GM19351 (cell line): ENCODE measurements around the gene CTDSP2.
"Not testable (repeated sequence)": the region's sequence is repeated elsewhere in the genome, so short reads cannot be mapped to it uniquely, and the experiment has no call there.

Experiments used
- ATAC-seq: cut with Tn5 transposase; IDR thresholded peaks from one replicate; pipeline ENCODE4 v1.9.1; 2021; ENCODE audit warnings: mild to moderate bottlenecking, moderate library complexity; ENCODE audit not compliant: unreplicated experiment

The CTDSP2 gene

GRCh38 chr12:57846577-57847319, at the start of gene CTDSP2:
Gene CTDSP2, minus strand, starts transcription at chr12:57846729. Its CDS starts 294 bp downstream, at chr12:57846435.
- ATAC-seq = peak; percentile 28

DNA sequence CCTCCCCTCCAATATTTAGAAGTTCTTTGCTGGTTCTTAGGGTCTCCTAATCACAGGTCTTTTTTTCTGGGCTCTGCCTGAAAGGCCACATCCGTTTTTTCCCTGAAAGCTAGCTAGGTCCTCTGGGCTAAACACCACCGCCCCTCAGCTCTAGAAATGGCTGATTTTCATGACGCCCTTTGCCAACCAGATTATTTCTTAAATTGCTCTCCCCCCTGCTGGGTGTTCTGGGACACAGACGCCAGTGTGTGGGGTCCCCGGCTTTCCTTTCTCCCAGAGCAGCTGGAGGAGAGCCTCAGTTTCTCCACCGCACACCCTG, 49.5 kb upstream of the CTDSP2 start:
- no peak for ATAC-seq

DNA sequence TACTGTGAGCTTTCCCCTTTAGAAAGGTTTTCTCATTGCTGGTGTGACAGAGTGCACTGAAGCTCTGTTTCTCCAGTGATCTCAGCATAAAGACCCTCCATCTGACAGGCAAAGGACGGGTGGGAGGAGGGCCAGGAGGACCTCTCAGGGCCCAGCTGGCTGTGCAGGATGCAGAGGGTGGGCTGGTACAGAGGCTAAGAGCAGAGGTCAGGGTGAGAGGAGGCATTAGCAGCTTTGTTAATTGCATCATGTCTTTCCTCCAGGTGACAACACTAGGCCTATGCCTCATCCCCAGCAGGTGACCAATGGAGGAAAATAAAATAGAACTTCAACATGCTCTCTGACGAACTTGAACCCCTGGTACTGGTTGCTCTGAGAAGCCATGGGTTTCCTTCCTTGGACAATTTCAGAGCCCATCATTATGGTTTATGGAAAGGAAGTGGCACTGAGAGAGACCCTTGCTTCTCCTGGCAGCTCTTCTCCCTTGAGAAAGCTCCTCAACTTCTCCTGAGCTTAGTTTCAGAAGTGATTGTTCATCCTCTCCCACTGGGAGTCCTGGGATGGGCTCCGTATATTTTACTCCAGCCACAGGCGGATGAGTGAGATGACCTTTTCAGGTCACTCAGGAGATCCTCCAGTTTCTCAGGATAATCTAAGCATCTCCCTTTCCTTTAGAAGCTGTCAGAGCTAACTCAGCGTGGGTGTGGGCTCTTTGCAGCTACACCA, 49.0 kb upstream of the CTDSP2 start:
- no peak for ATAC-seq

- no peak for ATAC-seq
Measured at GRCh38 chr12:57894399-57895292, 48.1 kb upstream of the CTDSP2 start.

DNA sequence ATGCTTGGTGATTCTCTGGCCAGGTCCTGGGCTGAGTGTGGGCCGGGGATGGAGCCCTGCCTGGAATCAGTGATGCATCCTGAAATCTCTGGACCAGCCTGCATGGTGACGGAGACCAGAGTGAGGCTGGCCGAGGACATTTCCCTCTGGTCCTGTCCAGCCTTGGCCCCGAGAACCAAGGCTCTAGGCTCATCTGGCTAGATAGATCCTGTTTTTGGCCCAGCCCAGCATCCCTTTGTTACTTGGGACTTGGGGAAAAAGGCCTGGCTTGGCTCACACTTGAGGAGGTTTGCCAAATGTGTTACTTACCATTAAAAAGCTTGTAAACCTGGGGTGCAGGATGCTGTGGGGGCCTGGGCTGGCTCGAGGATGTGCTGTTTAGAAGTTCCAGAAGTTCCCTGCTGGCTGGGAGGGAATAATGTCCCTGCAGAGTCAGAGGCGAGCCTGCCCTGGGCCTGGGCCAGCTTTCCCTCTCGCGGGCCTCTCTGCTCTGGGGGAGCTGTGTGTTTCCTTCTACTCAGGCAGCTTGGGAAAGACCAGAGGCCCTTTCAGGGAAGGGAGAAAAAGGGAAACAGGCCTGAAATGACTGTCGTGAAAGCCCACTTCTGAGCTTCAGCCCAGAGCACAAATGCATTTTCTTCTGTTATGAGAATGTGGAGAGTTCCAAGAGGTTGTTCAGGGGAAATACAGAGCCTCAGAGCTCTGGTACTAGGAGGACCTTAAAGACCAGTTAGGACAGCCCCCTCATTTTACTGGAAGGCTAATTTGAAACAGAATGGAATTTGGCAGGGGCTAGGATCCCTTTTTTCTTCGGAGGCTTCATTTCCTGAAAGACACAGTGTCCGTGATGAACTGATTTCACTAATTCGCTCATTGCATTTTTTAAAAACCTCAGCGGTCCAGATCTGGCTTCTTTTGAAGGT, 47.2 kb upstream of the CTDSP2 start:
- ATAC-seq = no peak

- ATAC-seq = no peak
Measured at GRCh38 chr12:57892232-57892972, 45.9 kb upstream of the CTDSP2 start.

GRCh38 chr12:57891542-57892228, 45.2 kb upstream of the CTDSP2 start:
- no peak for ATAC-seq

- ATAC-seq = no peak
Measured at GRCh38 chr12:57890191-57891115, 43.9 kb upstream of the CTDSP2 start.

DNA sequence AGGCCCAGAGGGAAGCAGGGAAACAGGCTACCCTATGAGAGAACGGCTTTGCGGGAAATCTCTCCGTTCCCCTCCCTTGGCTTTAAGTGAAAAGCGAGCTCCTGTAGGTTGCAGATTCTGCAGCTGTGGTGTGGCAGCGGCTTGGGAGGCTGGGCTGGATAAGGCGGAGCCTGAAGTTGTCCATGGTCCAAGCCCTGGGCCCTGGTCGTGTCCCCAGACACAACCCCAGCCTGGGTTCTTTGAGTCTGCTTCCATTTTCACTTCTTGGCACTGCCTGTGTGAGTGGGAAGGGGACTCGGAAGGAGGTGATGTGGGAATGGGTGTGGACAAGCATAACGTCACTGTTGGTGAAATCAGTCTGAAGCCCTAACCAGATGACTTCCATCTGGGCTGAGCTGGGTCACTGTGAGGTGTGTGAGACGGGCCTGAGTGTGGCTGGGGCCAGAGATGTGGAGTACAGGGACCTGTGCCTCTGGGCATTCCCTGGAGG, 43.0 kb upstream of the CTDSP2 start:
- no peak for ATAC-seq

DNA sequence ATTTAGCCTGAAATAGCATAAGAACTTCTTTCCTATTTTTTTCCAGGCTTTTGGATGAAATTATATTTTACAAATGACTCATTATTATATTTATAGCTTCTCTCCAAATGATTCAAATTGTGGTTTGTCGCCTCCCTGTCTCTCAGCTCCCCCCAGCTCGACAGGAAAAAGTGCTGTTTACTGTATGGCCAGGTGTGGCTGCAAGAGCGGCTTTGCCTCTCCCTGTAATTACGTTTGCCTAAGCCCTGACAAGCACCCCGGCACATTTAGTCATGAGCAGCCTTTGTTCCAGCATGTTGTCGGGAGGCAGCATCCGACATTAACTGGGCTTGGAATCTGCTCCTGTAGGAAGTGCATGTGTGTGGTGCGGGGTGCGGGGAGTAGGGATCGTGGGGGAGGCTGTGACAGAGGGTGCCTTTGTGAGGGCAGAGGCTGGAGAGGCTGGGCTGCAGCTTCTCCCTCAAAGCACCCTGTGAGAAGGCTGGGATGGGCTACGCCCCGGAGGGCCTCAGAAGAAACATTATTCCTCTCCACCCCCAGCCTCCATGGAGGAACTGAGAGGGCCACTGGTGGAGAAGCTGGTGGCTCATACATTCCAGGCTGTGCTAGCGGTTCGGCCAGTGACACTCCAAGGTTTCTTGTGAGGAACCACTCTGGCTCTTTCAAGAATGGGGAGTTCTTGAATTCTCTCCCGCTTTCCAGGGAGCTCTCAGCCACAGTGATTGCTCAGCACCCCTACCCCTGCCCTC, 42.1 kb upstream of the CTDSP2 start:
- ATAC-seq = no peak

DNA sequence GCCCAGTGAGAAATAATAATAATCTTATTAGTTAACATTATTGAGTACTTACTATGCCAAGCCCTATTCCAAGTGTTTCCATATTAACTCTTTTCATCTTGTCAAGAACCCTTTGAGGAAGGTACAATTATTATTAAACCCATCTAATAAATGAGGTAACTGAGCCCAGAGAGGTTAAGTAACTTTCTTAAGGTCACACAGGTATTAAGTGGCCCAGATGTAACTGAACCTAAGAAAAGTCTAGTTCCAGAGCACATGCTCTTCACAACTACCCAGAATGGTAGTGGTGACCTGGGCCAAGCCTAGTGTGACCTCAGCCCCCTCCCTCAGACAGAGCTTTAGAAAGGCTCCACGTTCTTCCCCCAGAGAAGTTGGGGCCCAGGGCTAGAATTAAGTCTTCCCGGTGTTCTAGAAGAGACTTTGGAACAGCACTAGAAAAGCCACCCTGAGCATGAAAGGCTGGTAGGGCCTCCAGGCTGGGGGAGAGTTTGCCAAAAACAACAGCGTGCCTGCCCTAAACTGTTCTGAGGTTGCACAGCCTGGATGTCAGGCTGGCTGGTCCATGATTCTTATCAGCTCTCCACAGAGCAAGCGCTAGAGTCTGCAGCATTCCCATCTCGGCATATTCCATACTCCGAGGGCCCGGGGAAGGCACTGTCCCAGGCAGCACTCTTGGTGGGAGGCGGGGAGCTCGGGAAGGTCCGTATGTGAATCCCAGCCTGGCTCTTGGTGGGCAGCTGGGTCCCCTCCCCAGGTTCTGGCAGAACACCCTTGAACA, 41.3 kb upstream of the CTDSP2 start:
- ATAC-seq = no peak

DNA sequence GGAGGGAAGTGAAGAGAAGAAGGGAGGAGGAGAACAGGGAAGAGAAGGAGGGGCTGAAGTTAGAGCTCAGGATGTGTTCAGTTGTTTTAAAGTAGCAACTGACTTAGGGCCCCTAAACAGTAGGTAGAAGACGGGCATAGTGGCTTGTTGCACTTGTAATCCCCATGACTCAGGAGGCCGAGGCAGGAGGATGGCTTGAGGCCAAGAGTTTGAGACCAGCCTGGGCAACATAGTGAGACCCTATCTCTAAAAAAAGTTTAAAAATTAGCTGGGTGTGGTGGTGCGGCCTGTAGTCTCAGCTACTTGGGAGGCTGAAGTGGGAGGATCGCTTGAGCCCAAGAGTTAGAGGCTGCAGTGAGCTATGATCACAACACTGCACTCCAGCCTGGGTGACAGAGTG, 40.4 kb upstream of the CTDSP2 start:
- ATAC-seq = not testable (repeated sequence)

DNA sequence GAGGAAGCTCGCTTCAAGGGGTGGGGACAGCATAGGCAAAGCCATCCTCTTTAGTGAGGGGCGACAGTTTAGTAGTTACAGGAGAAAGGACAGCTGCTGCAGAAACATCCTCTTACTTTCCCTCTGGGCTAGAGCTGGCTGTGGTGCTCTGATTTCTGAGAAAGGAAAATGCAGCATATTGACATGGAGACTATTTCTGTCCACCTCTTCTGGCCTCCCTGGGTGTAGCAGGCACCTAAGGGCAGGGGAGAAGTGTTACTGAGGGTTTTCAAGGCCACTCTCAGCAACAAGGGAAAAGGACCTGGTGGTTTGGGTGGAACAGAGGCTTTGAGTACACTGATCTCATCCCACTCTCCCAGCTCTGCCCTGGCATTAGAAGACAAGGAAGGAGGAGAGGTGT, 40.0 kb upstream of the CTDSP2 start:
- no peak for ATAC-seq

- ATAC-seq = no peak
Measured at GRCh38 chr12:57885207-57885606, 38.7 kb upstream of the CTDSP2 start.

DNA sequence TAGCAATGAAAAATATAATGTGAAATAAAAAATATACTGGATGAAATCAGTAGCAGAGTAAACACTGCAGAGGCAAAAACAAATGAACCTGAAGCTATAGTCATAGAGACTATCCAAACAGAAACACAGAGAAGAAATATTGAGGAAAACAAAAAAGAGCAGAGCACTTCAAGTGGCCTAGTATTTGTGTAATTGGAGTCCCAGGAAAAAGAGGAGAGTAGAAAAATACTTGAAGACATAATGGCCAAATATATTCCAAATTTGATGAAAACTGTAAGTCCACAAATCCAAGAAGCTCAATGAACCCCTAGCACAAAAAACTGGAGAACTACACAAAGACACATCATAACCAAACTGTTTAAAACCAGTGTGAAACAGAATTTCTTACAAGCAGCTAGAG, 37.2 kb upstream of the CTDSP2 start:
- no peak for ATAC-seq

DNA sequence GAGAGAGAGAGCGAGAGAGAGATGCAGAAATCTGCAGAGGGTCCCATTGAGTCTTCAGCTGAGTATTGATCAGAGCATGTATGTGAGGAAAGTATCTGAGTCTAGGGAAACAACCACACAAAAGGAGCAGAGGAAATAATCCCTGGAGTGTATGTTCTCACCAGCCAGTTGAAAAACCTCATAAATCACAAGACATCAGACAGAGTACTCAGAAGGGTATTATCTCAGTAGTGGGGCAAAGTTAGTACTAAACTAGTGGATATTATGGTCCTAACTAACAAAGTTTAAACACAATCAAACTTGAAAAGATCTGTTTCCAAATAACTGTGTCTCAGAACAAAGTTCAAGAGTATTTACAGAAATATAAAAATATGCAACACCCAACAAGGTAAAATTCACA, 36.5 kb upstream of the CTDSP2 start:
- no peak for ATAC-seq

DNA sequence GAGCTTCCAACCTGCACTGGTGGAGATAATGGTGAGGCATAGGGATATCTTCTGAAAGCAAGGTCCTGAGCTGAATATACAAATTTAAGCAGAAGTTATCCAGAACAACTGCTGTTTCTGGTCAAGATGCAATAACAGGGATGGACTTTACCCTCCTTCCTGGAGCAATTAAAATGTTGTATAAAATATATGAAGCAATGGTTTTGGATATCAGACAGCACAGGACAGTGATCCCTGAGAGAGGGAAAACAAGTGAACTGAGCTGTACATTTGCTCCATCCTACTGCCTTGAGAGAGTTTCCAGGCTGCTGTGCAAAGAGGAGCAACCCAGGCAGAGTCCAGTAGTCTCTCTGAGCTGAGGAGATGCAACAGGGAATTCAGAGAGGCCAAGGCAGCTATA, 36.0 kb upstream of the CTDSP2 start:
- no peak for ATAC-seq
